ENCODE measurements around the gene PTPN13. TPM values are rescaled to one million over a fixed set of nuclear protein-coding genes. Genes with fewer than 3 reads are reported as not detected.

PTPN13 gene
- total RNA-seq, 4 donors from 2014 or later = 86.4 to 113 (median 92.6) TPM

DNA sequence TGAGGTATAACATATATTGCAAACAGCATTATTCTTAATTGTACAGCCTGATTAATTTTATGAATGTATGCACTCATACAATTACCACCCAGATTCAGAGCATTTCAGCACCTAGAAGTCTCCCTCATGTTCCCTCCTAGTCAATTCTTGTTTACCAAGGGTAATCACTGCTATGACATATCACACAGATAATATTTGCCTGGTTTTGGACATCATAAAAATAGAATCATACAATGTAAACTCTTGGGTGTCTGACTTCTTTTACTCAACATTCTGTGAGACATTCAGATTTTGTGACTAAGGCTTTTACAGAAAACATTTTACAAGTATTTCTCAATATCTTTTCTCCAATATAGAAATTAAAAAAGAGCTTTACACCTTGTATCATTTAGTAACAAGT is 66.9 kb downstream of the PTPN13 start:
- no peak overlapping the region for H3K4me3 ChIP-seq
- H3K9me3 ChIP-seq = peaks cover 0 to 4% (median under 1%) of the 10 kb centered on the region in 4 donors
- TF ChIP-seq EP300 (IDR thresholded peaks at IDR 0.05) = no peak
- H3K27ac ChIP-seq = no peak overlapping the region
- H3K4me1 ChIP-seq = peaks cover 0 to 39% (median 8%) of the 10 kb centered on the region in 4 donors
- DNase-seq (ENCODE audit: low spot score in 2 of 2) = no peak
- H3K27me3 ChIP-seq = no peaks in the 10 kb centered on the region
- H3K36me3 ChIP-seq = peaks cover 0 to 18% (median 0%) of the 10 kb centered on the region in 3 donors

DNA sequence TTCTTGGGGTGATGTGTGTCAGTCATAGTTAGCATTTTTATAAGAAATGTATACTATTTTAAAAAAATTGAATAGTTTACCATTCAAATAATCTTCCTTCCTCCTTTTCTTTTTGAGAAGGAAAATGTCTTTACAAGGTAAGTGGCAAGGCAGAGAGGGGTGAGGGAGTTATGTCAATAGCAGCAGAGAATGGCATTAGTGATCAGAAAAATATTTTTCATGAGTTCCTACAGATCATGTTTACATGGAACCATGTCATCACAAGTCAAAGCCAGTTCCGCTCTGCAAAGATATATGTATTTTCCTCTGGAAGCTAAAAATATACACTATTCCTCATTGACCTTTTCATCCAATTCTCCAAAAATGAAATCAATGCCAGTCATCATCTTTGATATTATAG is 67.3 kb downstream of the PTPN13 start:
- Histone ChIP-seq H3K4me1 (peaks cover 0 to 39% (median 8%) of the 10 kb centered on the region in 4 donors), H3K36me3 (peaks cover 0 to 18% (median 0%) of the 10 kb centered on the region in 3 donors), H3K9me3 (peaks cover 0 to 3% (median 0%) of the 10 kb centered on the region in 4 donors), H3K27ac (no peak overlapping the region), H3K27me3 (no peaks in the 10 kb centered on the region), H3K4me3 (no peak overlapping the region)
- WGBS, 2 donors = 95 to 98% methylated on average over 1 of the region's 1 CpG
- no peak for DNase-seq (ENCODE audit: low spot score in 2 of 2)
- no peak for TF ChIP-seq EP300 (IDR thresholded peaks at IDR 0.05)
- TF ChIP-seq POLR2A (IDR thresholded peaks at IDR 0.05) = no peak
- TF ChIP-seq, protein P1, sequence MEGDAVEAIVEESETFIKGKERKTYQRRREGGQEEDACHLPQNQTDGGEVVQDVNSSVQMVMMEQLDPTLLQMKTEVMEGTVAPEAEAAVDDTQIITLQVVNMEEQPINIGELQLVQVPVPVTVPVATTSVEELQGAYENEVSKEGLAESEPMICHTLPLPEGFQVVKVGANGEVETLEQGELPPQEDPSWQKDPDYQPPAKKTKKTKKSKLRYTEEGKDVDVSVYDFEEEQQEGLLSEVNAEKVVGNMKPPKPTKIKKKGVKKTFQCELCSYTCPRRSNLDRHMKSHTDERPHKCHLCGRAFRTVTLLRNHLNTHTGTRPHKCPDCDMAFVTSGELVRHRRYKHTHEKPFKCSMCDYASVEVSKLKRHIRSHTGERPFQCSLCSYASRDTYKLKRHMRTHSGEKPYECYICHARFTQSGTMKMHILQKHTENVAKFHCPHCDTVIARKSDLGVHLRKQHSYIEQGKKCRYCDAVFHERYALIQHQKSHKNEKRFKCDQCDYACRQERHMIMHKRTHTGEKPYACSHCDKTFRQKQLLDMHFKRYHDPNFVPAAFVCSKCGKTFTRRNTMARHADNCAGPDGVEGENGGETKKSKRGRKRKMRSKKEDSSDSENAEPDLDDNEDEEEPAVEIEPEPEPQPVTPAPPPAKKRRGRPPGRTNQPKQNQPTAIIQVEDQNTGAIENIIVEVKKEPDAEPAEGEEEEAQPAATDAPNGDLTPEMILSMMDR (IDR thresholded peaks at IDR 0.05) = no peak

DNA sequence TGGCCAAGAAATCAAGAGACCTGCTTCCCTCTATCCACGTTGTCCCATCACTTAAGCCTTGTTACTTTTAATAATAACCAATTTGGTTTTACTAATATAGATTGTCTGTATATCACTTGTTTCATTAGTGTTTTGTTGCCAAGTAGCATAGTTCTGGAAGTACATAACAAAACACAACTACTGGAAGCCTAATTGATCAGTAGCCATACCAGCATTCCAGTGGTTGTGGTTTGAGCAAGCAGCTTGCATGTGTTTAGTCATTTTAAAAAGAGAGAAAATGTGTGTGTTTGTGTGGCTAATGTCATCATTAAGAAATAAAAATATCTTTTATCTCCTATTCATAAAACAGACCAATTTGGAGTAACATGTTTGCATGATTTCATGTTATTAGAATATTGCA is 70.8 kb downstream of the PTPN13 start:
- Histone ChIP-seq H3K9me3 (no peaks in the 10 kb centered on the region), H3K27me3 (no peaks in the 10 kb centered on the region), H3K27ac (no peak overlapping the region), H3K4me3 (no peak overlapping the region), H3K4me1 (peaks cover 0 to 40% (median 8%) of the 10 kb centered on the region in 4 donors), H3K36me3 (no peaks in the 10 kb centered on the region)
- DNase-seq (ENCODE audit: low spot score in 2 of 2) = no peak
- TF ChIP-seq EP300 (IDR thresholded peaks at IDR 0.05) (no peak), POLR2A (IDR thresholded peaks at IDR 0.05) (no peak)
- TF ChIP-seq, protein P1 (IDR thresholded peaks at IDR 0.05) = no peak
- 71 to 73% methylated on average over 1 of the region's 1 CpG for WGBS, 2 donors

DNA sequence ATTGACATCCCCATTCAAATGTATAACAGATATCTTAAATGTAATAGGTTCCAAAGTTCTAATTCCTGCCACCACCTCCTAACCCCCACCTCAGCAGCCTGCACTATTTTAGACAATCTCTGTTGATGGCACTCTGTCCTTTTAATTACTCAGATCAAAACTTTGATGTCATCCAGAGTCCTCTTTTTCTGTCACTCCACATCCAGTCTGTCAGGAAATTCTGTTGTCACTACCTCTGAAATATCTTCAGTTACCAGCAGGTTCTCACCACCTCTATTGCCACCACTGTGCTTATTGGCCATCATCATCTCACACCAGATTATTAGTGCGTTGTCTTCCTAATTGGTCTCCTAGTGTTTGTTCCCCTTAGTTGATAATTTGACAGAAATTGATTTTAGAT is 76.2 kb downstream of the PTPN13 start:
- TF ChIP-seq, protein P1 (IDR thresholded peaks at IDR 0.05) = no peak
- no peak for TF ChIP-seq EP300 (IDR thresholded peaks at IDR 0.05)
- no peak for TF ChIP-seq POLR2A (IDR thresholded peaks at IDR 0.05)
- no peaks in the 10 kb centered on the region for H3K27me3 ChIP-seq
- WGBS, 2 donors = 98 to 100% methylated on average over 1 of the region's 1 CpG
- peaks cover 0 to 16% (median under 1%) of the 10 kb centered on the region in 4 donors for H3K4me1 ChIP-seq
- no peak overlapping the region for H3K27ac ChIP-seq
- no peak overlapping the region for H3K4me3 ChIP-seq
- no peak for DNase-seq (ENCODE audit: low spot score in 2 of 2)
- no peaks in the 10 kb centered on the region for H3K9me3 ChIP-seq
- peaks cover 0 to 21% (median 0%) of the 10 kb centered on the region in 3 donors for H3K36me3 ChIP-seq

DNA sequence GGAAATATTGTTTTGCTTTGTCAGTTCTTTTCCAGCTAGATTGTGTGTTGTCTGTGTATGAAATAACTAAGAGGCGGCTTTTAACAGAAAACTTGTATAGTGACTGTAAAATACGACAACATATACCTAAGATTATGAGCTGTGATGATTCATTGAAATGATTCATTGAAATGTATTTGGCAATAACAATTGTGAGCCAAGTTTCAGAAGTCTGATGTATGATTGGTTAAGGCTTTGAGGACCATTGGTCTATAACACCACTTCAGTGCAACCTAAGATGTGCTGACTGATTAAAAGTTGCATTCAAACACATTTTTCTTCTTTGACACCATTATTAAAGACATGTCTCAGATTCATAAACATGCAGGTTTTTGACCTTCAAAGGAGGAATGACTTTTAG is 76.6 kb downstream of the PTPN13 start:
- Histone ChIP-seq H3K4me3 (no peak overlapping the region), H3K27ac (no peak overlapping the region), H3K36me3 (peaks cover 0 to 25% (median 0%) of the 10 kb centered on the region in 3 donors), H3K27me3 (no peaks in the 10 kb centered on the region), H3K4me1 (peaks cover 0 to 11% (median 0%) of the 10 kb centered on the region in 4 donors), H3K9me3 (no peaks in the 10 kb centered on the region)
- no peak for DNase-seq (ENCODE audit: low spot score in 2 of 2)
- 95% methylated on average over 2 of the region's 2 CpGs for WGBS, 2 donors
- TF ChIP-seq, protein P1 (IDR thresholded peaks at IDR 0.05) = no peak
- no peak for TF ChIP-seq POLR2A (IDR thresholded peaks at IDR 0.05)
- no peak for TF ChIP-seq EP300 (IDR thresholded peaks at IDR 0.05)

DNA sequence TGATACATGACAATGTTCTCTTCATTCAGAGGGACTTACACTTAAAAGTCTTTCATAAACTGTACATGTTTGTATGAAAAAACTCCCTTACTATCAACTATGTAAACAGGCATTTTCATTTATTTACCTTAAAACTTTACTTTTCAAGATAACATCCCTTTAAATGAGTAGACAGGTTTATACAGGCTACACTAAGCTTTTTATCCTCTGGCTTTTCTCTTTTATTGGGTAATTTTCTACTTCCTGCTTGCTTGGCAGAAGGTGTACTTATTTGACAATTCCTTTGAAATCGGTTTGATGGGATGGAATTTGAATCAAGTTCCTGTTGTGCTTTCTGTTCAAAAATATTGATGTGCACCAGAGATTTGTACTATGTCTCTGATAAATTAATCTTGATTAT is 81.4 kb downstream of the PTPN13 start:
- WGBS, 2 donors = 57 to 74% methylated on average over 1 of the region's 1 CpG

More for the DNA sequence above, 81.4 kb downstream of the PTPN13 start:
- no peak overlapping the region for H3K27ac ChIP-seq
- H3K4me3 ChIP-seq = no peak overlapping the region
- peaks cover 0 to 3% (median 0%) of the 10 kb centered on the region in 4 donors for H3K4me1 ChIP-seq
- H3K27me3 ChIP-seq = no peaks in the 10 kb centered on the region
- peaks cover 0 to 25% (median 0%) of the 10 kb centered on the region in 3 donors for H3K36me3 ChIP-seq
- no peaks in the 10 kb centered on the region for H3K9me3 ChIP-seq
- no peak for DNase-seq (ENCODE audit: low spot score in 2 of 2)
- no peak for TF ChIP-seq POLR2A (IDR thresholded peaks at IDR 0.05)
- no peak for TF ChIP-seq EP300 (IDR thresholded peaks at IDR 0.05)
- TF ChIP-seq, protein P1 (IDR thresholded peaks at IDR 0.05) = no peak
